OCI-LY1 (cell line): ENCODE data around the gene DYRK1A.

Source experiments
- CTCF ChIP-seq: fragments of 200-600 bp; sonication (generic), shearing (Covaris generic); IDR thresholded peaks from 2 replicates; pipeline ENCODE4 v1.5.1; 2017; ENCODE audit warnings: mild to moderate bottlenecking, antibody characterized with exemption, low read length, moderate library complexity, mixed read lengths
- EZH2 ChIP-seq: fragments of 200-600 bp; sonication (generic), shearing (Covaris generic); IDR thresholded peaks from 2 replicates; pipeline ENCODE4 v1.8.0; 2017; ENCODE audit warnings: borderline replicate concordance, mixed run types, mild to moderate bottlenecking, antibody characterized with exemption, low read length, moderate library complexity, mixed read lengths

GRCh38 chr21:37358397-37358796 lies 8.2 kb upstream of the DYRK1A start:
- TF ChIP-seq EZH2 (no peak), CTCF (no peak)
